ENCODE results near the gene RELA. TPM values are rescaled to one million over a fixed set of nuclear protein-coding genes. Genes with fewer than 3 reads are reported as not detected.

Gene RELA
- total RNA-seq, 2 experiments from 2014 or later = 48.0 to 78.9 TPM

GRCh38 chr11:65604258-65604657 lies 58.5 kb downstream of the RELA start:
- no peak for TF ChIP-seq EZH2phosphoT487 (IDR thresholded peaks at IDR 0.05; ENCODE audit: borderline replicate concordance, low read depth, low read length)
- TF ChIP-seq CTCF (conservative IDR thresholded peaks at IDR 0.05; ENCODE audit: low read length) = no peak
- no peak overlapping the region for H3K4me2 ChIP-seq (ENCODE audit: low read length)
- H3K4me3 ChIP-seq (ENCODE audit: low read depth, low read length, poor library complexity, severe bottlenecking) = no peak overlapping the region
- no peaks in the 10 kb centered on the region for H3K9me3 ChIP-seq (ENCODE audit: low read length)
- CTCF ChIA-PET (ENCODE audit: unreplicated experiment) = interaction anchor here (0.6 kb wide), 1 partner anchor 52 kb away, joined by 3 read pairs; no protein-coding TSS in a partner anchor
- H3K4me1 ChIP-seq (ENCODE audit: insufficient read depth, low read length, poor library complexity, severe bottlenecking) = peaks cover 13% of the 10 kb centered on the region
- intact Hi-C loops (cut with micrococcal nuclease; ENCODE audit: unreplicated experiment) = no loop called here
- no peaks in the 10 kb centered on the region for H4K20me1 ChIP-seq (ENCODE audit: insufficient read depth, low read length)
- POLR2A ChIA-PET = interaction anchor here (0.6 to 2.9 kb wide), 3 partner anchors 11 to 192 kb away, joined by 3 to 13 read pairs (median 6); partner anchors contain the start of gene PCNX3
- BruUV-seq (replicated peaks) = no TSS peak
- no peaks in the 10 kb centered on the region for H3K9me2 ChIP-seq (ENCODE audit: insufficient read depth, low read length)
- no peak overlapping the region for H3K27ac ChIP-seq (ENCODE audit: low read depth, low read length, poor library complexity, severe bottlenecking)
- no peaks in the 10 kb centered on the region for H3K79me2 ChIP-seq (ENCODE audit: insufficient read depth, low read depth, low read length)
- H3K36me3 ChIP-seq (ENCODE audit: insufficient read depth, low read length) = peaks cover 55% of the 10 kb centered on the region
- no peak for DNase-seq (ENCODE audit: low spot score)
- H2AFZ ChIP-seq (ENCODE audit: low read length) = no peak overlapping the region

Small RNAs within 50 kb of the gene (microRNA-seq; reads per million reads assigned to microRNA genes)
- gene MIR4489 (ENCODE audit: borderline replicate concordance) (not detected), gene MIR4690 (ENCODE audit: borderline replicate concordance) (5.3 reads per million)

Small RNAs within 50 kb of the gene (small RNA-seq; reads per million reads assigned to genes)
- gene MIR4489 (not detected), gene MIR4690 (not detected), gene RN7SL309P (not detected)

Other genes starting within 250 kb of the RELA start
- 30.1 and 52.2 TPM in 2 replicates for gene NEAT1, start 240.1 kb downstream of the RELA start, total RNA-seq (2014; rRNA removed; shearing (Covaris generic))
- 390 and 440 TPM in 2 replicates for gene NEAT1, start 240.1 kb downstream of the RELA start, total RNA-seq (2022)
- gene MALAT1, start 163.9 kb downstream of the RELA start, total RNA-seq (2014; rRNA removed; shearing (Covaris generic)) = 3,446 and 3,598 TPM in 2 replicates
- 5,974 and 7,097 TPM in 2 replicates for gene MALAT1, start 163.9 kb downstream of the RELA start, total RNA-seq (2022)
- gene SCYL1, start 137.8 kb downstream of the RELA start, total RNA-seq (2014; rRNA removed; shearing (Covaris generic)) = 43.2 and 56.8 TPM in 2 replicates
- gene SCYL1, start 137.8 kb downstream of the RELA start, total RNA-seq (2022) = 62.9 and 70.0 TPM in 2 replicates
- 11.2 and 17.4 TPM in 2 replicates for gene LTBP3, start 104.6 kb downstream of the RELA start, total RNA-seq (2014; rRNA removed; shearing (Covaris generic))
- 10.0 and 13.8 TPM in 2 replicates for gene LTBP3, start 104.6 kb downstream of the RELA start, total RNA-seq (2022)
- gene ZNRD2, start 92.4 kb downstream of the RELA start, total RNA-seq (2014; rRNA removed; shearing (Covaris generic)) = 37.7 and 60.4 TPM in 2 replicates
- gene ZNRD2, start 92.4 kb downstream of the RELA start, total RNA-seq (2022) = 35.9 and 43.4 TPM in 2 replicates
- gene FAM89B, start 90.4 kb downstream of the RELA start, total RNA-seq (2014; rRNA removed; shearing (Covaris generic)) = 16.1 and 26.4 TPM in 2 replicates
- gene FAM89B, start 90.4 kb downstream of the RELA start, total RNA-seq (2022) = 17.9 and 25.3 TPM in 2 replicates
- 59.6 and 59.7 TPM in 2 replicates for gene EHBP1L1, start 86.9 kb downstream of the RELA start, total RNA-seq (2014; rRNA removed; shearing (Covaris generic))
- 71.6 and 80.3 TPM in 2 replicates for gene EHBP1L1, start 86.9 kb downstream of the RELA start, total RNA-seq (2022)
- gene KCNK7, start 67.1 kb downstream of the RELA start, total RNA-seq (2014; rRNA removed; shearing (Covaris generic)) = 1.4 TPM in 1 of 2 replicates, not detected in the other
- 0.68 and 1.6 TPM in 2 replicates for gene KCNK7, start 67.1 kb downstream of the RELA start, total RNA-seq (2022)
- gene MAP3K11, start 48.7 kb downstream of the RELA start, total RNA-seq (2014; rRNA removed; shearing (Covaris generic)) = 32.0 and 33.4 TPM in 2 replicates
- 50.6 and 53.2 TPM in 2 replicates for gene MAP3K11, start 48.7 kb downstream of the RELA start, total RNA-seq (2022)
- 29.9 and 36.2 TPM in 2 replicates for gene PCNX3, start 47.1 kb downstream of the RELA start, total RNA-seq (2014; rRNA removed; shearing (Covaris generic))
- 66.7 and 70.7 TPM in 2 replicates for gene PCNX3, start 47.1 kb downstream of the RELA start, total RNA-seq (2022)
- 57.6 and 95.4 TPM in 2 replicates for gene SIPA1, start 24.8 kb downstream of the RELA start, total RNA-seq (2014; rRNA removed; shearing (Covaris generic))
- 156 and 160 TPM in 2 replicates for gene SIPA1, start 24.8 kb downstream of the RELA start, total RNA-seq (2022)
- gene KAT5, start 49.3 kb upstream of the RELA start, total RNA-seq (2014; rRNA removed; shearing (Covaris generic)) = 87.9 and 97.1 TPM in 2 replicates
- gene KAT5, start 49.3 kb upstream of the RELA start, total RNA-seq (2022) = 79.9 and 82.1 TPM in 2 replicates
- 92.7 and 99.1 TPM in 2 replicates for gene RNASEH2C, start 57.9 kb upstream of the RELA start, total RNA-seq (2014; rRNA removed; shearing (Covaris generic))
- gene RNASEH2C, start 57.9 kb upstream of the RELA start, total RNA-seq (2022) = 79.1 and 100 TPM in 2 replicates
- 10.2 and 12.9 TPM in 2 replicates for gene AP5B1, start 118.1 kb upstream of the RELA start, total RNA-seq (2014; rRNA removed; shearing (Covaris generic))
- 23.9 and 25.6 TPM in 2 replicates for gene AP5B1, start 118.1 kb upstream of the RELA start, total RNA-seq (2022)
- 0.15 TPM in 1 of 2 replicates, not detected in the other for gene OVOL1, start 124.1 kb upstream of the RELA start, total RNA-seq (2014; rRNA removed; shearing (Covaris generic))
- gene OVOL1, start 124.1 kb upstream of the RELA start, total RNA-seq (2022) = not detected in 2 replicates
- gene SNX32, start 171.0 kb upstream of the RELA start, total RNA-seq (2014; rRNA removed; shearing (Covaris generic)) = not detected in 2 replicates
- not detected in 2 replicates for gene SNX32, start 171.0 kb upstream of the RELA start, total RNA-seq (2022)
- 1,019 and 1,146 TPM in 2 replicates for gene CFL1, start 195.3 kb upstream of the RELA start, total RNA-seq (2014; rRNA removed; shearing (Covaris generic))
- 1,064 and 1,119 TPM in 2 replicates for gene CFL1, start 195.3 kb upstream of the RELA start, total RNA-seq (2022)
- 110 and 130 TPM in 2 replicates for gene MUS81, start 197.5 kb upstream of the RELA start, total RNA-seq (2014; rRNA removed; shearing (Covaris generic))
- 94.2 and 102 TPM in 2 replicates for gene MUS81, start 197.5 kb upstream of the RELA start, total RNA-seq (2022)
- 6.1 and 7.2 TPM in 2 replicates for gene EFEMP2, start 209.9 kb upstream of the RELA start, total RNA-seq (2014; rRNA removed; shearing (Covaris generic))
- gene EFEMP2, start 209.9 kb upstream of the RELA start, total RNA-seq (2022) = 7.6 and 8.9 TPM in 2 replicates
- not detected in 2 replicates for gene CTSW, start 216.9 kb upstream of the RELA start, total RNA-seq (2014; rRNA removed; shearing (Covaris generic))
- gene CTSW, start 216.9 kb upstream of the RELA start, total RNA-seq (2022) = not detected in 2 replicates
- gene FIBP, start 225.6 kb upstream of the RELA start, total RNA-seq (2014; rRNA removed; shearing (Covaris generic)) = 133 and 184 TPM in 2 replicates
- 89.4 and 97.3 TPM in 2 replicates for gene FIBP, start 225.6 kb upstream of the RELA start, total RNA-seq (2022)
- gene CCDC85B, start 227.8 kb upstream of the RELA start, total RNA-seq (2014; rRNA removed; shearing (Covaris generic)) = 72.7 and 76.7 TPM in 2 replicates
- gene CCDC85B, start 227.8 kb upstream of the RELA start, total RNA-seq (2022) = 49.0 and 64.1 TPM in 2 replicates
- gene FOSL1, start 237.5 kb upstream of the RELA start, total RNA-seq (2014; rRNA removed; shearing (Covaris generic)) = 0.88 TPM in 1 of 2 replicates, not detected in the other
- 0.52 TPM in 1 of 2 replicates, not detected in the other for gene FOSL1, start 237.5 kb upstream of the RELA start, total RNA-seq (2022)

Measured in OCI-LY7 (cell line).